Peyer's patch (tissue), 4 donors: Measurements from ENCODE around the gene DCDC2B. TPM values are rescaled to one million over a fixed set of nuclear protein-coding genes. Genes with fewer than 3 reads are reported as not detected.

Source experiments
- DNase-seq, 3 donors: peaks; one replicate each; pipeline ENCODE4 v3.0.0-alpha.2; 2017 to 2019
- H3K27ac ChIP-seq, 4 donors: fragments of 200-600 bp; sonication (generic); one replicate each; pipeline ENCODE4 v1.5.1; 2016 to 2019
- H3K27me3 ChIP-seq, 2 donors: fragments of 200-600 bp; sonication (generic); one replicate each; pipeline ENCODE4 v1.5.1; 2019
- H3K36me3 ChIP-seq, 3 donors: fragments of 200-600 bp; sonication (generic); one replicate each; pipeline ENCODE4 v1.5.1; 2016 to 2019
- H3K4me1 ChIP-seq, 4 donors: fragments of 200-600 bp; sonication (generic); one replicate each; pipeline ENCODE4 v1.5.1; 2016 to 2019
- H3K4me3 ChIP-seq, 4 donors: fragments of 200-600 bp; sonication (generic); 1 replicate in 3 of 4; 2 replicates in 1 of 4; pipeline ENCODE4 v1.5.1; 2016 to 2019; ENCODE audit warnings: mild to moderate bottlenecking in 1 of 4
- H3K9me3 ChIP-seq, 4 donors: fragments of 200-600 bp; sonication (generic); one replicate each; pipeline ENCODE4 v1.5.1; 2016 to 2019; ENCODE audit warnings: mild to moderate bottlenecking in 1 of 4
- POLR2A ChIP-seq, 2 donors: fragments of 450-650 bp; IDR thresholded peaks; one replicate each; pipeline ENCODE4 v1.5.1; 2017; ENCODE audit warnings: antibody characterized with exemption in 2 of 2, mild to moderate bottlenecking in 2 of 2, moderate library complexity in 2 of 2
- total RNA-seq, 4 donors: library from RNA; depleted of rRNA; stranded (reverse); fragments of >200 nt; gene quantifications; one replicate each; pipeline ENCODE4 v1.1.0, GENCODE V29; 2016
- TF ChIP-seq, protein P1 (sequence below), 6 experiments: fragments of 450-650 bp in 4 of 6; fragments of 200-600 bp in 2 of 6; sonication (generic) in 1 of 6; IDR thresholded peaks; one replicate each; pipeline ENCODE4 v1.5.1; 2017 to 2019; ENCODE audit warnings: antibody characterized with exemption in 6 of 6, mild to moderate bottlenecking in 3 of 6, moderate library complexity in 1 of 6

Gene DCDC2B
- total RNA-seq, 4 donors from 2014 or later = 0.85 TPM; not detected in 3

DNA sequence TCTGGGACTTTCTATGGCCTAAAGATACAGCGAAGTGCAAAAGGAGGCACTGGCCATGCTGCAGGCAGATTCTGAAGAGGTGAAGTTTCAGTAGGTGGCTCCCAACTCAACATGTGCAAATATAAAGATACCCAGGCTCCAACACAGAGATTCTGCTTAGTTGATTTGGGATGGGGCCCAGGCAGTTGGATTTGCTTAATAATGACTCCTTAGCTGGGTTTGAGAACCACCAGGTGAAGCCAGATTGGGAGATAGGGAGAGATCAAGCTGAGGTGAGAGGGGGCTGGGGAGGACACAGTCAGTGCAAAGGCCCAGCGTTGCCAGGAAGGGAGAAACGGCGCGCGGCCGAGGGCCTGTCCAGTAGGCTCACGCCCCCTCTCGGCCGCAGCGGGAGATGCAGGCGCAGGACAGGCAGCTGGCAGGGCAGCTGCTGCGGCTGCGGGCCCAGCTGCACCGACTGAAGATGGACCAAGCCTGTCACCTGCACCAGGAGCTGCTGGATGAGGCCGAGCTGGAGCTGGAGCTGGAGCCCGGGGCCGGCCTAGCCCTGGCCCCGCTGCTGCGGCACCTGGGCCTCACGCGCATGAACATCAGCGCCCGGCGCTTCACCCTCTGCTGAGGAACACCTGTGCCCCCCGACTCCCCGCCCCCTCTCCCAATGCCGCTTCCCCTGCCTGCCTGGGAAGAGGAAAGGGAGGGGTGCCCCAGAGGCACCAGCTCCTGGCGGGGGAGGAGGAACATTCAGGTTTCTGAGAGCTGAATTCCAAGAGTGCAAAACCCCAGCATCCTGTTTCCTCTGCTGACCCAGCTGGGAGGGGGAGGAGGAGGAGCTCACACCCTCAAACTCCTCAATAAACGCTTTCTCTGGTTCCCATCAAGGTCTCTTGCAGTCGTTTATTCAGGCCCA lies 39.3 kb downstream of the DCDC2B start:
- Histone ChIP-seq H3K27me3 (no peaks in the 10 kb centered on the region), H3K36me3 (no peaks in the 10 kb centered on the region), H3K4me1 (peaks cover 0 to 44% (median 20%) of the 10 kb centered on the region in 4 donors), H3K4me3 (peak overlapping the region; percentile 3 to 39 (median 25)), H3K27ac (peak overlapping the region; percentile 66 to 94 (median 85)), H3K9me3 (no peaks in the 10 kb centered on the region)
- no peak for TF ChIP-seq POLR2A (IDR thresholded peaks at IDR 0.05)
- TF ChIP-seq, protein P1, sequence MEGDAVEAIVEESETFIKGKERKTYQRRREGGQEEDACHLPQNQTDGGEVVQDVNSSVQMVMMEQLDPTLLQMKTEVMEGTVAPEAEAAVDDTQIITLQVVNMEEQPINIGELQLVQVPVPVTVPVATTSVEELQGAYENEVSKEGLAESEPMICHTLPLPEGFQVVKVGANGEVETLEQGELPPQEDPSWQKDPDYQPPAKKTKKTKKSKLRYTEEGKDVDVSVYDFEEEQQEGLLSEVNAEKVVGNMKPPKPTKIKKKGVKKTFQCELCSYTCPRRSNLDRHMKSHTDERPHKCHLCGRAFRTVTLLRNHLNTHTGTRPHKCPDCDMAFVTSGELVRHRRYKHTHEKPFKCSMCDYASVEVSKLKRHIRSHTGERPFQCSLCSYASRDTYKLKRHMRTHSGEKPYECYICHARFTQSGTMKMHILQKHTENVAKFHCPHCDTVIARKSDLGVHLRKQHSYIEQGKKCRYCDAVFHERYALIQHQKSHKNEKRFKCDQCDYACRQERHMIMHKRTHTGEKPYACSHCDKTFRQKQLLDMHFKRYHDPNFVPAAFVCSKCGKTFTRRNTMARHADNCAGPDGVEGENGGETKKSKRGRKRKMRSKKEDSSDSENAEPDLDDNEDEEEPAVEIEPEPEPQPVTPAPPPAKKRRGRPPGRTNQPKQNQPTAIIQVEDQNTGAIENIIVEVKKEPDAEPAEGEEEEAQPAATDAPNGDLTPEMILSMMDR (IDR thresholded peaks at IDR 0.05) = peak; percentile 78 to 94 (median 88)
- DNase-seq = peak; percentile 89 to 96 (median 96)

DNA sequence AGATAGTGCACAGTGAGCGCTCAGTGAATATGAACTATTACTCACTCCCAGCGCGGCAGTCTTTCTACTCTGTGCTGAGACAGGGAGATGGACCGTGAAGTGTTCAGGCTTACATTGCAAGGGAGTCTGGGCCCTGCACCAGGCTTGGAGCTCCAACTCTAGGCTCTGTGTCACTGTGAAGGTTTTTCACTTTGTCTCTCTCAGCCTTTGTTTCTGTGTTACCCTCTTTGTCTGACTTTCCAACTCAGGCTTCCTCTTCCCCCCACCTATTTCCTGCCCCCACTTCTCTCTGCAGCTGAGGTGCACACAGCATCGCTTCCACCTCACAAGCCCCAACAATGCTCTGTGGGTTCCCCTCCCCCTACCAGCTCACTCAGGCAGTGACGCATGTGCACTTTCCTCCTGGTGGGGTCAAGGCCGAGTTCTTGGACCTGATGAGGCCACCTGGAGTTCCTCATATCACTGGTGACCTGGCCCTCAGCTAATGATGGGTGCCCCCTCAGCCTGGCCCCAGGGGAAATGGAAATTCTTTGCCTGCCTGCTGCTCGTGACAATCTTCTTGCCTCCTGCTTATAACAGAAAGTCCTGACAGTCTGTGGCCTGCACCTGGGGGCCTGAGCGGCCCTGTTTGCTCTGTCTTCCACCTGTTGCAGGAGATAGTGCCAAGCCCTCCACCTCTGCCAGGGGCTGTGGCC lies 41.1 kb downstream of the DCDC2B start:
- Histone ChIP-seq H3K4me3 (peak overlapping the region in 1 of 4 donors; percentile 50), H3K27ac (peak overlapping the region; percentile 83 to 94 (median 85)), H3K36me3 (no peaks in the 10 kb centered on the region), H3K27me3 (no peaks in the 10 kb centered on the region), H3K4me1 (peaks cover 0 to 53% (median 22%) of the 10 kb centered on the region in 4 donors), H3K9me3 (no peaks in the 10 kb centered on the region)
- DNase-seq = peak in 2 of 3 donors; percentile 96
- TF ChIP-seq, protein P1 (IDR thresholded peaks at IDR 0.05) = no peak

DNA sequence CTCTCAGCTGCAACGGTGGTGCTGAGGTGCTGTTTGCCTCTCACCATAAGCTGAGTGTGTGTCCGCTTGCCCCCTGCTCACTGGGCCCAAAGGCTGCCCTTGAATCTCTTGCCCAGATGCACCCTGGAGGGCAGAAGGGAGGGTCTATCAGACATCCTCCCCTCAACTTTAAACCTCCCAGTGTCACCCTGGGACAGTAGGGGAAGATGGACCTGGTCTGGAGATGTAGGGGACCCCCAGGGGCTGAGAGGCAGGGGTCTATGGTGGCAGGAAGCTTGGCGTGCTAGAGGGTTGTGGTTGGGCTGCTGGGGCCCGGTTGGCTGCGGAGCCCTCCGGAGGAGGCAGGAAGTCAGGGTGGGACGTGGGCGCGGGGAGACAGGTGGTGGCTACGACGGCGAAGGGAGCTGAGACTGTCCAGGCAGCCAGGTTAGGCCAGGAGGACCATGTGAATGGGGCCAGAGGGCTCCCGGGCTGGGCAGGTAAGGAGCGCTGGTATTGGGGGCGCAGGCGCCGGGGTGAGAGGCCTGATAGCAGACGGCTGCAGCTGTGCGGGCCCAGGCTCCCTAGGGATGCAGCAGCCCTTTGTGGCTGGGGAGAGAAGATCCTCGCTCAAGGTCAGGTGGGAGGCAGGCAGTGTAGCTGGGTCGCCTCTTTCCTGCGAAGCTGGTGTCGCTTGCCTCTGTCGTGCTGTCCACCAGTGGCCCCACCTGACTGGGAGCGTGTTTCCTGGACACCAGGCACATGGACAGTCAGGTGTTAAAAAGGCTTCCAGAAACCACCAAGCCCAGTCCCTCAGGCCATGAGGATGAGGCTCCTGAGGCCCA lies 42.2 kb downstream of the DCDC2B start, which contains the start of gene LCK:
TSS of gene LCK (plus strand) at position 373 of the 824 bp plus-strand sequence. CDS start 23,065 bp downstream, outside the sequence.
- Histone ChIP-seq H3K4me1 (peaks cover 0 to 53% (median 24%) of the 10 kb centered on the region in 4 donors), H3K27ac (peak within 1 kb of the TSS; percentile 83 to 94 (median 85)), H3K4me3 (peak within 1 kb of the TSS; percentile 27 to 50 (median 37)), H3K27me3 (no peaks in the 10 kb centered on the region), H3K9me3 (no peaks in the 10 kb centered on the region), H3K36me3 (no peaks in the 10 kb centered on the region)
- DNase-seq = peak in 2 of 3 donors; percentile 76 to 87
- TF ChIP-seq, protein P1 (IDR thresholded peaks at IDR 0.05) = no peak
- peak in 1 of 2 donors; percentile 19 for TF ChIP-seq POLR2A (IDR thresholded peaks at IDR 0.05)

DNA sequence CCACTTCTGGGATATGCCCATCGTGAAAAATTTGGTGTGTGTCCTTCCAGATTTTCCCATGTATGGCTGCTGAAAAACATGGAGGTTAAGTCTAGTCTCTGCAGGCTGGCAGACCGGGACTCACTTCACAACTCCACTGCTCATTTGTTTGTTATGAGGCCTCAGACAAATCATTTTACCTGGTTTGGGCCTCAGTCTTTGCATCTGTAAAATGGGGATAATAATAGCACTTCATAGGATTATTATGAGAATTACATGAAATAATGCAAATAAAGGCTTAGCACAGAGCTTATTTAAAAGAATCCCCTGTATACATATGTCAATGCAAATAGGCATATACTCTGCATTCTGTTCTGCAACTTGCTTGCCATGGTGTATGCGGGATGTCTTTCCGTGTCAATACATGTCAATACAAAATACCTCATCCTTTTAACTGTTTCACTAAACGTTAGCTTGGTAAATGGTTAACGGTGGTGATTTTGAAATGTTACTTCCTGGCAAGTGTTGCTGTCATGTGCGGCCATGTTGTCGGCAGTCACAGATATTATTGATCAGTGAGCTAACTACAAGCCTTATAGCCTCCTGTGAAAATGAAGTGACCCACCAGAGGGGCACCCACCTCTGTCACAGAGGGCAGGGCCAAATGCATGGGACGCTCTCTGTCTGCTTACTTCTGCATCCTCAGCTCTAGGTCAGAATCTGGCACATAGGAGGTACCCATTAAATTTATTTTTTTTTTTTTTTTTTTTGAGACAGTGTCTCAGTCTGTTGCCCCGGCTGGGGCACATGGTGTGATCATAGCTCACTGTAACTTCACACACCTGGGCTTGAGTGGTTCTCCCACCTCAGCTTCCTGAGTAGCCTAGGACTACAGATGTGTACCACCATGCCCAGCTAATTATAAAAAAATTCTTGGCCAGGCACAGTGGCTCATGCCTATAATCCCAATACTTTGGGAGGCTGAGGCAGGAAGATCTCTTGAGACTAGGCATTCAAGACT lies 46.5 kb downstream of the DCDC2B start:
- Histone ChIP-seq H3K4me1 (peaks cover 0 to 28% (median 12%) of the 10 kb centered on the region in 4 donors), H3K27ac (peak overlapping the region; percentile 20 to 94 (median 65)), H3K9me3 (no peaks in the 10 kb centered on the region), H3K27me3 (no peaks in the 10 kb centered on the region), H3K36me3 (no peaks in the 10 kb centered on the region), H3K4me3 (peak overlapping the region in 3 of 4 donors; percentile 7 to 50 (median 27))
- DNase-seq = peak in 2 of 3 donors; percentile 57 to 67
- no peak for TF ChIP-seq POLR2A (IDR thresholded peaks at IDR 0.05)
- TF ChIP-seq, protein P1 (IDR thresholded peaks at IDR 0.05) = no peak
